HG03520 (cell line): ENCODE data around the gene PVALEF.

Source experiments
- ATAC-seq: cut with Tn5 transposase; IDR thresholded peaks from one replicate; pipeline ENCODE4 v1.9.1; 2021; ENCODE audit warnings: mild to moderate bottlenecking, moderate library complexity; ENCODE audit not compliant: unreplicated experiment

The PVALEF gene

GRCh38 chr17:81194941-81195901 is 29.9 kb downstream of the PVALEF start:
- ATAC-seq = no peak

DNA sequence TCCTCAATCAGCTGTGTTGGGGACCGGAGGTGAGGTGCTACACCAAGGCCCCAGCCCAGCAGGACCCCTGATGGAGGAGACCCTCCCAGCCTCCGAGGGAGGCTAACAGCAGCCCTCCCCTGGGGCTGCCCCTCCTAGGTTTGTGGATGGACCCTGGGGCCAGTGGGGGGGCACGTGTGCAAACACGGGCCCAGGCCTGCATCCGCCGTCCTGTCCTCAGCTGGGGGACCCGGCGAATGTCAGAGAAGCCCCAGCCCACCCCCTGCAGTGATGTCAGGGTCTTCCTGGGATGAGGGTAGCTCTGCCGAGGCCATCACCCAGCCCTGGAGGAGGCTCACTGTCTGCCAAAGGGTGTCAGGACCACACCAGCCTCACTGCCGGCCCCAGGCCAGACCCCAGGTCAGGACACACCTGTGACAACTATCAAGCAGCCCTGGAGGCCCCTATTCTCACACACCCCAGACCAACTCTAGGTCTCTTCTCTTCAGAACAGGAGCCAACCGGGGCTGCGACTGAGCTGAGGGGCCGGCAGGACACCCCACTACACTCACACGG is 30.7 kb downstream of the PVALEF start:
- ATAC-seq = no peak

DNA sequence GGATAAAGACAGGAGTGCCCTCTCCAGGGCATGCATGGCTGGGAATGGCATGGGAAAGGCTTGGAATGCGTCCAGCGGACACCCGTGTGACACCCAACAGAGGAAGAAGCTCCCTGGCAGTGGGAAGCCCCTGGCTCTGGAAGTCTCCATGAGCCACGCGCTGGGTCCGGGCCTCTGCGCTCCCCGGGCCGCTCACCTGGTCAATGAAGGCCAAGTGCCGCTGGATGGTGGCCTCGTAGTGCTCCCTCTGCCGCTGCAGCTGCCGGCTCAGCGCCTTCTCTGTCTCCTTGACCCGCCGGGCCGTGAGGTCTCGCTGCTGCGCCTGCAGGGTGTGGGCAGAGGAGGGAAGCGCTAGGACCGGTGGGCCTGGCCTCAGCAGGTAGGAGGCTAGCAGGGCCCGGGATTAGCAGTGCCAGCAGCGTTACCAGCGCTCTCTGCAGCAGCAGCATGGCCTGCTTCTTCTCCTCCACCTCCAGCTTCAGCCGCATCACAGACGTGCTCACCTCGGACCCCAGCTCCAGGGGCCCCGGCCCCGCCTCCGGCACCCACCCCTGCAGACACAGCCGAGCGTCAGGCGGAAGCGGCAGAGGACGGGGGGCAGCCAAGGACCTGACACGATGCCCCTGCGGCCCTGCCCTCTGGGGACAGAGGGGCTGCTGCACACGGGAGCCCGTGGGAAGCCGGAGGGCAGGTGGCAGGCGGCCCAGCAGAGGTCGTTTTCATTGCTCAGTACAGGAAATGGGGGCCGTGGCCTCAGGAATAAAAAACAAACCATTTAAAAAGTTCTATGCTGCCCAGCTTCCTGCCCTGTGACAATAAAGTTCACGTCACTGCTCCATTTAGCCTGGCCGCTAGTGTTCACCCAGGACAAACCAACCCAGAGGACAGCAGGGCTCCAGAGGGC is 31.4 kb downstream of the PVALEF start:
- ATAC-seq = no peak

DNA sequence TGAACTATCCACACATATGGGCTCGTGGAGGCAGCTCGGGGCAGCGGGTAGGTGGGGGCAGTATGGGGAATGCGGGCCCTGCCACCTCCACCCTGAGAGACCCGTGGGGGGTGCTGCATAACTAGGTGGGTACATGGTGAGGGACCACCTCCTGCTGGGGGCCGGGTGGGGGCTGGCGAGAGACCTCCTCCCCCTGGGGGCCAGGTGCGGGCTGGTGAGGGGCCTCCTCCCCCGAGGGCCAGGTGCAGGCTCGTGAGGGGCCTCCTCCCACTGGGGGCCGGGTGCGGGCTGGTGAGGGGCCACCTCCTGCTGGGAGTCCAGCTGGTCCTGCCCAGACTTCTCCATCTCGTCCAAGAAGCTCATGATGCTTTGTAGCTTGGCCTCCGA is 32.1 kb downstream of the PVALEF start:
- ATAC-seq = no peak

DNA sequence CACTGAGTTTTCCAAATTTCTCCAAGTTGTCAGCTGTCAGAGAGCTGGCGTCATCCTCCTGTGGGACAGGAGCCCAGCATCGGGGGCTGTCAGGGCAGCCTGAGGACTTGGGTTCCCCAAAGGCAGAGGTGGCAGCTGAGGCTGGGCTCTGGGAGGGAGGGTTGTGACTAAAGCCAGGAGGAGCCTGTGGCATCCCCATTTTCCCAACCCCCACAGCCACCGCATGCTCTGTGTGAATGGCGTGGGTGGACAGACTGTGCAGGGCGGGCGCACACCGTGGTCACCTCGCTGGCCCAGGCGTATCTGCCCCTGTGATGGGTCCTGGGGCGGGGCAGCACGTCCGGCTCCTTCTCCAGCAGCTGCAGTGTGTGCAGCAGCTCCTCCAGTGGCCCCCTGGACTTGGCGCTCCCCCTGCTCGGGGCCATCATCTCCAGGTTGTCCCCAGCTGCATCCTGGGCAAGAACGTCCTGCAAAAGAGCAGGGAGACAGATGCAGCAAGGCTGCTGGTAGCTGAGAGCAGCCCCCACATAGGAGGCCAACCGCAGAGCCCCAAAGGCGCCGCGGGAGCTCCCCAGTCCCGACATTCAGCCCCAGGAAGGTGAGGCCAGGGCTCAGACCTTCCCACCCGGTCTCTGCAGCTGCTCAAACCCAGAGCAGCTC is 32.7 kb downstream of the PVALEF start:
- no peak for ATAC-seq

DNA sequence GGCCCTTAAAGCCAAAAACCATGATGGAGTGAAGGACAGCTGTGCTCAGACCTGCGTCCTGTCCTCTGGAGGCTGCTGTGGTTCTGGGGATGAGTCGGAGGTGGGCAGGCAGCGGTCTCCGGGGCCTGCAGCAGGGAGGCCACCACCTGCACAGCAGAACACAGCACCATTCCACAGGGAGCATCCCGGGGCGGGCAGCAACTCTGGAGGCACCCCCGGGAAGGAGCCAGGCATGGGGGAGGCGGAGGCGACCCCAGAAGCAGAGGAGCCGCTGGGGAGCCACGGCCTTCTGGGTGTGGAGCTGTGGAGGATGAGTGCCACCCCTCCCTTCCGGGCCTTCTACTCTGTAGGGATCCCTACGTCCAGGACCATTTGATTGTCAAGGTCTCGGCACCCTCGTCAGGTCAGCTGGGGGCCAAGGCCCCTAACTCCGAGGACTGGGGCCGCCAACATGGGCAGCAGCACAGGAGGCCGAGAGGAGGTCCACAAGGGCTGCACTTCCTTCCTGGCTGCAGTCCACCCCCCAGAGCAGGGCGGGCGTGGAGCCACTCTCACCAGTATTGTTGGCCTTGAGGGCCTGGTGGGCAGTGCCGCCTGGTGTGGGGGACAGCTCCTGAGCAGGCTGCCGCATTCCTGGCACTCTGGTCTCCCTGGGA is 33.6 kb downstream of the PVALEF start:
- no peak for ATAC-seq

DNA sequence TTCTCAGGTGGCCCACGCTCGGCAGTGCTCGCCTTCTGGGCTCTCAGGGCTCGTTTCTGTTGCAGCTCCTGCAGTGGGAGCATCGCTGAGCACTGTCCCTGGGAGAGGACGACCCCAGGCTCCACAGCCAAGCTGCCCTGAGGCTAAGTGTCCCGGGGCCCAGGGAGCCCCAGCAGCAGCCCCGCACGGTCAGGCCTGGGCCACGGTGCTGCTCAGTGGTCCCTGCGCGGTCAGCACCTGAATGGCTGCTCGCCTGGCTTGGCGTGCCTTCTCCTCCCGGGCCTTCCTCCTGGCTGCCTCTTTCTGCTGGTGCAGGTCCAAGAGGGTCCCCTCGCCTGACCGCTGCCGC is 34.1 kb downstream of the PVALEF start:
- ATAC-seq = no peak

DNA sequence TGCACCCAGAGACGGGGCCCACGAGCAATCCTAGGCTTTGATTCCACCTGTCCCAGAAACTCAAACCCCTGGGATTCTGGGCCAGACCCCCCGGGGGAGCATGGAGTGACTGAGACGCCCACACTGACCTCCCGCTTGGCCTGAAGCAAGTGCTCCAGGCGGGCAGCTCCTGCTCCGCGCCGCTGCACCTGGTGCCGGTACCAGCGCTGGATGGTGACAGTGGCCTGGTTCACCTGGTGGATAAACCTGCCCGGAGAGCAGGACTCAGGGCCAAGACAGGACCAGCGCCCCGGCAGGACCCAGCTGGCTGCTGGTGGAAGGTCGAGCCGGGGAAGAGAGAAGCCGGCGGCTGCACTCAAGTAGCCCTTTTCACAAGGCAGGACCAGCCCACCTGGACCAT is 34.9 kb downstream of the PVALEF start:
- ATAC-seq = no peak

DNA sequence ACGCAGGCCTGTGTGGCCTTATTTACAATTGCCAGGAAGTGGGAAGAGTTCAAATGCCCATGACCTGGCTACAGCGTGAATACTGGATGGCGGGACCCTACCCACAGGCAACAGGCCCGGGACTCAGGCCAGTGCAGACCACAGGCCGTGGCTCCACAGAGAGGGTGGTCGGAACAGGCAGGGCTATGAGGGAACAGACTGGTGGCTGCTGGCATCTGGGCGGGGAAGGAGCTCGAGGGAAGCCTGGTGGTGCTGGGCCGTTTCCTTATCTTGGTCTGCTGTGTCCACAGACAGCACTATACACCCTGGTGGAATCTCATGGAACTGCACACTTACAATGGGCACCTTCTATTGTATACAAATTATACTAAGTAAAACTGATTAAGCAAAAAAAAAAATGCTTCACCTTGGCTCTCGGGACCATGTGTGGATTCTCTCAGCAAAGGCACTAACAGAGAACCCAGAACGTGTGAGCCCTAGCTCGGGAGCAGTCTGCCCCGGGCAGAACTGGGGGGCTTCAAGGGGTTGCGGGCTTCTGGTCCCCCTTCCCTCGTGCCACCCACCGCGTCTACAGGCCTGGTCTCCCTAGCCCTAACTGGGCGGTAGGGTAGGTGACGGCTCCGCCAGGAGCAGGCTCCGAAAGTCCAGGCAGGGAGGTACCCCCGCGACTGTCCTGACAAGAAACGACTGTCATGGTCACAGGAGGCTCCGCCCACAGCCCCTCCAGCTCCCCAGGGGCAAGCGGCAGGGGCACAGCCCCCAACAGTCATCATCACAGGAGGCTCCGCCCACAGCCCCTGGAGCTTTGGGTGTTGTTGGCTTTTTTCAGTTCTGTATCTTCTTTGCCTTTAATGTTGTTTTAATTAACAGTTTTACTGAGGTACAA is 35.6 kb downstream of the PVALEF start:
- no peak for ATAC-seq

GRCh38 chr17:81202318-81202717 is 37.0 kb downstream of the PVALEF start:
- ATAC-seq = no peak

- ATAC-seq = no peak
Observed at GRCh38 chr17:81203136-81203535, 37.8 kb downstream of the PVALEF start.

DNA sequence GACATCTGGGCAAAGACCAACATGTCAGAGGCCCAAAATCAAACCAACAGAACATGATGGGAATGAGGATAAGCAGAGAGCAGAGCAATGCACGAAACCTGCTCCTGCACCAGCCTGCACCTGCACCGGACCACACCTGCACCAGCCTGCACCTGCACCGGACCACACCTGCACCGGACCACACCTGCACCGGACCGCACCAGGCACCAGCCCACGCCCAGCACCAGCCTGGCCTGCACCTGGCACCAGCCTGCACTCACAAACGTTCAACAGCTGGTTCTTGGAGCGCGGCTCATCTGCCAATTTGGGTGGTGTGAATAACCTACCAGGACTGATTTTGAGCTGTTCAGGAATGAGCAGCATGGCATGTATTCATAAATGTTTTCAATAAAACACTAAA is 39.3 kb downstream of the PVALEF start:
- no peak for ATAC-seq

GRCh38 chr17:81206166-81206565 is 40.9 kb downstream of the PVALEF start:
- ATAC-seq = no peak

GRCh38 chr17:81206657-81207056 is 41.4 kb downstream of the PVALEF start:
- no peak for ATAC-seq

DNA sequence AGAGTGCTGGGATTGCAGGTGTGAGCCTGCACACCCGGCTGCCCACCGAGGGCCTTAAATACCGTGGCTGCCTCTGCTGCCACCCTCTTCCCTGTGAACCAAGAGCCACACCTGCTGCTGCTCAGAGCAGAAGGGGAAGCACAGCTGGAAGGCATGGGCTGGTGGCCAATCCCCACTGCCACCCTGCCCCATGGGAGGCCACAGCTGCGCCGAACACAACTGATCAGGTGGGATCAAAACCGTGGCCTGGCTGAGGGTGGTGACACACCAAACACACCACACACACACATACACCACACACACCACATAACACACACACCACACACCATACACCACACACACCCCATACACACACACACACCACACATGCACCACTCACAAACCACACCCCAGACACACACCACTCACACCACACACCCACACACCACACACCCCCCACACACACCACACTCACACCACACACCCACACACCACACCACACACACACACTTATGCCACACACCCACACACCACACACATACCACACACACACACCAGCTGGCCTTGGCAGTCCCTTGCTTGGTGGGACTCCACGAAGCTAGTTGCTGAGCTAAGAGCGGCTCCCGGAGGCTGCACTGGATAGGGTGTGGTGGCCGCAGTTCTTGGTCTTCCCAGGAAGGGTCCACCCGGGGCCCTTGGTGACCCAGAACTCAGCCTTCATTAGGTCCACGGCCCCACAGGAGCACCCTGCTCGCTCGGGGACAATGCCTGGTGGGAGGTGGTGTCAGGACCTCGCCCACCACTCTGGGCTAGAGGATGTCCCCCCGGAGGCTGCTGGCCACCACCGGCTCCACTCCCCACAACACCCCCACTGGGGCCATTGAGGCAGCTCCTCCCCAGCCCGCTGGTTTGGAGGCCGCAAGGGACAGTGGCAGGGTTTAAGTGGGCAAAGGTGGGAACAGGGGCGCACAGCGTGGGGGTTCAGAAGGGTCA is 42.6 kb downstream of the PVALEF start:
- no peak for ATAC-seq

DNA sequence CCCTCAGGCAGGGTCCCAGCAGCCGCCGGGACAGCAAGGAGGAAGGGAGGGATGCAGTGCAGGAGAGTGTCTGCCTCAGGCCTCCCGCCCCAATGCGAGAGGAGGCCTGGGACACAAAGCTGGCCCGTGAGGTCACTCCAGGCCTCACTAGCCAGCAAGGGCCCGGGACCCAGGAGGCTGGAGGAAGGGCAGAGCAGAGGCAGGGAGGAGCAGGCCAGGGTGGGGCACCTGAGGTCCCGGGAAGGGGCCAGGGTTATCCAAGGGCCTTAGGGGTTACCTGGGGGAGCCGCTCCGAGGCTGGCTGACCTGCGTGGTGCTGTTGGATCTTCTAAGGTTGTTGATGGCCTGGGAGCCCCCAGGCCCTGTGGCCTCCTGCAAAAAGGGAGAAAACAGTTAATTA is 43.3 kb downstream of the PVALEF start:
- ATAC-seq = no peak

GRCh38 chr17:81209141-81209540 is 43.8 kb downstream of the PVALEF start:
- ATAC-seq = no peak

DNA sequence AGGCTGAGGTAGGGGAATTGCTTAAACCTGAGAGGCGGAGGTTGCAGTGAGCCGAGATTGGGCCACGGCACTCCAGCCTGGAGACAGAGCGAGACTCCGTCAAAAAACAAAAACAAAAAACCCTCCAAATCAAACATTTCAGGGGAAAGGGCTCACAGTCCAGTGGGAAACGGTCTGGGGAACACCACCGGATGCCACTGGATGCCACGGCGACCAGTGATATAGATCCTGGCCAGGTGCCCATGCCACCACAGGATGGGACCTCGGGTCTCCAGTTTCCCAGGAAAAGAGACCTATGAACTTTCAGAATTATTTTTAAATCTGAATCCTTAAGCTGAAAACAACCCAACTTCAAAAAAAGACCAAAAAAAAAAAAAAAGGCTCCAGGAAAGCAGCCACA is 45.2 kb downstream of the PVALEF start:
- no peak for ATAC-seq
